GM19025 (cell line): Measurements from ENCODE around the gene SUPT16H.
"Not testable (repeated sequence)": the region's sequence is repeated elsewhere in the genome, so short reads cannot be mapped to it uniquely, and the experiment has no call there.

Experiments used
- ATAC-seq: cut with Tn5 transposase; IDR thresholded peaks from one replicate; pipeline ENCODE4 v1.9.1; 2021; ENCODE audit warnings: mild to moderate bottlenecking, low read depth, moderate library complexity; ENCODE audit not compliant: unreplicated experiment

Gene SUPT16H

GRCh38 chr14:21383848-21384493 lies at the start of gene SUPT16H:
Gene SUPT16H, minus strand, starts transcription at chr14:21384019. Its CDS starts 92 bp downstream, at chr14:21383927.
- ATAC-seq, result peak; percentile 89

DNA sequence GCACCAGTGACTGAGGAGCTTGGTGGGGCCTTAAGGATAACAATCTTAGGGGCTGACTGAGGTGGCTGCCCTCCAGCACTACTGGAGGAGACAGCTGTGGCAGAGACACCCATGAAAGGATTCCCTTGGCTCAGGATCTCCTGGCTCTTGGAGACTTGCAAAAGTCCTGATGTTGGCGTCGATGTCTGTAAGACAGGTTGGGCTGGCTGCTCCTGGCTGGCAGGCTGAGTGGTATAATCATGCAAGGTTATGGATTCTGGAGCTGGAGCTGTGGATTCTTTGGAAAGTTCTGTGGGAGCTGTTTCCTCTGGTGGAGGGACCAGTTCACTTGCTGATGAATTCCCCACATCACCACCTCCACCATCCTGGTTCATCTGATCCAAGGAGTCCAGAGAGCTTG lies 47.3 kb upstream of the SUPT16H start:
- ATAC-seq, result no peak

- no peak for ATAC-seq
Measured at GRCh38 chr14:21428930-21429329, 45.1 kb upstream of the SUPT16H start.

GRCh38 chr14:21426692-21427091 lies 42.9 kb upstream of the SUPT16H start:
- ATAC-seq, result no peak

GRCh38 chr14:21419528-21419927 lies 35.7 kb upstream of the SUPT16H start:
- ATAC-seq, result no peak

DNA sequence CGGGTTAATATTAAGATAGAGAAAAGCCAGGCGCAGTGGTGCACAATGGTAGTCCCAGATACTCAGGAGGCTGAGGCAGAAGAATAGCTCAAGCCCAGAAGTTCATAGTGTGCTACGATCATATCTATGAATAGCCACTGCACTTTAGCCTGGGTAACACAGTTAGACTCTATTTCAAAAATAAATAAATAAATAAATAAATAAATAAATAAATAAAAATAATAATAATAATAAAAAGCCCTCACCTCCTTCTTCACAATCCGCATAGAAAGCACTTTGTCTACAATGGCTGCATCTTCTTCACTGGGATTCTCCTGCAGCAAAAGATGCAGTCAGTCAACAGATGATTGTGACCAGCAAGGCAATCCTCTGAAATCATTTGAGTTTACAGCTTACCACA lies 31.5 kb upstream of the SUPT16H start:
- no peak for ATAC-seq

- no peak for ATAC-seq
Measured at GRCh38 chr14:21414137-21414631, 30.4 kb upstream of the SUPT16H start.

DNA sequence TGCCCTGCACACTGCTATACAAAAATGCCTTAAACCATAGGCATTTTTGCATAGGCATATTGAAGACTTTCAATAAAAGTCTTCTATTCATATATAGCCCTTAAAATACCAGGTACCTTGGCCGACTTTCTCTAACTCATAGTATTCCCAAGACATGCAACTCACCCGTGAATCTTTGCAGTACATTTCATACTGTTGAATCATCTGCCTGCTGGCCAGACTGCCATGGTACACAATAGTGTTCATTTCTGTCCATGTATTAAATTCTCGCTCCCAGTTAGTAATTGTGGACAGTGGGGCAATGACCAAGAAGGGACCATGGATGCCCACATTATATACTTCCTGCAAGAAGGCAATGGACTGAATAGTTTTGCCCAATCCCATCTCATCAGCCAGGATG lies 24.3 kb upstream of the SUPT16H start:
- ATAC-seq, result no peak

DNA sequence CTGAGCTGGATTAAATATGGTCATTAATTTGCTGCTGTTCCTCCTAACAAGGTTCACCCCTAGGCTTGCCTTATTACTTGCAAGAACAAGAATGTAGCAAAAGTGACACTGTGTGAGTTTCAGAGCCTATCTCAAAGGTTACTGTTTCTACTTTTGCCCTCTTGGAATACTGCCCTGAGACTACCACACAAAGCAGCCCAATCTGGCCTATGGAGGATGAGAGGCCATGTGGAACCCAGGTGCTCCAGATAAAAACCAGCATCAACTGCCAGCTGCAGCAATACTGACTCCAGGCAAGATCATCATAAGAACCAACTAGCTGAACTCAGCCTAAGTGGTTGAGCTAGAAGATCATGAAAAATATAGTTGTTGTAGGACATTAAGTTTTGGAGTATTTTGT lies 22.4 kb upstream of the SUPT16H start:
- ATAC-seq, result no peak

- ATAC-seq, result no peak
Measured at GRCh38 chr14:21405097-21405496, 21.3 kb upstream of the SUPT16H start.

DNA sequence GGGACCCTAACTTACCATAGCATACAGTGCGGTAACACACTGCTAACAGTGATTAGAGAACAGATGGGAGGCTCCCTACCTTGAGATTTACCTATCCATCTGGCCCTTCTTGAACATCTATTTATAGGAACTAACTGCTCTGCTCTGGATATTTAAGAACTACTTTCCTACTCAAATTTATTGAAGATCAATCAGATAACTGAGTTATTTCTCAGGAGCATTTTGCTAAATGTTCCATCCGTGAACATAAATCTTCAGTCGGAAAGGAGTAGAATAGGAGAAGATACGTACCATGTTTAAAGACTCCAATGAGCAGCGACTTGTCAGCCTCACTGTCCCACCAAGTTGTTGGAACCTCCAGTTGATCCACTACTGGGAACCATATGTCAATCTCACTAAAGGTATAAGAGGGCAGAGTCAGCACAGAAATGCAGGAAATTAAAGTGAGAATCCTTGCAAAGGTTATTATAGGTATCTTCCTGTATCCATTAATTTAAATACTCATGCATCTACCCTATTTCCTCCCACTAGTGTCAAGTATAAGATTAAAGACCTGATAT lies 15.6 kb upstream of the SUPT16H start:
- no peak for ATAC-seq

DNA sequence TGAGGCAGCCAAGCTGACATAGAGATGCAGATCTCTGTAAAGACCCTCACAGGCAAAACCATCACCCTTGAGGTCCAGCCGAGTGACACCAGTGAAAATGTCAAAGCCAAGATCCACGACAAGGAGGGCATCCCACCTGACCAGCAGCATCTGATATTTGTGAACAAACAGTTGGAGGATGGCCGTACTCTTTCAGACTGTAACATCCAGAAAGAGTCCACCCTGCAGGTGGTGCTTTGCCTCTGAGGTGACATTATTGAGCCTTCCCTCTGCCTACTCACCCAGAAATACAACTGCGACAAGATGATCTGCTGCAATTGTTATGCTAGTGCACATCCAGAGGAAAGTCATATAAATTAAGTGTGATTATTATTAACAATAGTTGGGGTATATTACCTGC lies 15.1 kb upstream of the SUPT16H start:
- ATAC-seq, result no peak

GRCh38 chr14:21395450-21395849 lies 11.6 kb upstream of the SUPT16H start:
- ATAC-seq, result no peak

GRCh38 chr14:21385188-21385904 lies 1.5 kb upstream of the SUPT16H start:
- no peak for ATAC-seq

DNA sequence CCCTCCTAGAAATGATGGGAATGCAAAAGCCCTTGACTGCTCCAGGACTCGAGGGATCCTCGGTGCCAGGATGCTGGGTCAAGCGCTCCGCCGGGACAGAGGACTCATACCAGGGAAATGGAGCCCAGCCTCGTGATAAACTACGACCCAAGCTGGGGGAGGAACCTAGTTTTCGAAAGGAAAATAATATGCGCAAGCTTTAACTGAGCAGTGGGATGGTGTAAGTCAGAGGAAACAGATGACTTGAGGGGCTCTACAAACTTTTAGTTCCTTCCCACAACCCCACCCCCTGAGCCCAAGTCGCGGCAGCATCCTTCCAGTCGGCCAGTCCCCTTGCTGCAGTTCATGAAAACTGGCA lies 654 bp upstream of the SUPT16H start:
- ATAC-seq, result peak; percentile 25

DNA sequence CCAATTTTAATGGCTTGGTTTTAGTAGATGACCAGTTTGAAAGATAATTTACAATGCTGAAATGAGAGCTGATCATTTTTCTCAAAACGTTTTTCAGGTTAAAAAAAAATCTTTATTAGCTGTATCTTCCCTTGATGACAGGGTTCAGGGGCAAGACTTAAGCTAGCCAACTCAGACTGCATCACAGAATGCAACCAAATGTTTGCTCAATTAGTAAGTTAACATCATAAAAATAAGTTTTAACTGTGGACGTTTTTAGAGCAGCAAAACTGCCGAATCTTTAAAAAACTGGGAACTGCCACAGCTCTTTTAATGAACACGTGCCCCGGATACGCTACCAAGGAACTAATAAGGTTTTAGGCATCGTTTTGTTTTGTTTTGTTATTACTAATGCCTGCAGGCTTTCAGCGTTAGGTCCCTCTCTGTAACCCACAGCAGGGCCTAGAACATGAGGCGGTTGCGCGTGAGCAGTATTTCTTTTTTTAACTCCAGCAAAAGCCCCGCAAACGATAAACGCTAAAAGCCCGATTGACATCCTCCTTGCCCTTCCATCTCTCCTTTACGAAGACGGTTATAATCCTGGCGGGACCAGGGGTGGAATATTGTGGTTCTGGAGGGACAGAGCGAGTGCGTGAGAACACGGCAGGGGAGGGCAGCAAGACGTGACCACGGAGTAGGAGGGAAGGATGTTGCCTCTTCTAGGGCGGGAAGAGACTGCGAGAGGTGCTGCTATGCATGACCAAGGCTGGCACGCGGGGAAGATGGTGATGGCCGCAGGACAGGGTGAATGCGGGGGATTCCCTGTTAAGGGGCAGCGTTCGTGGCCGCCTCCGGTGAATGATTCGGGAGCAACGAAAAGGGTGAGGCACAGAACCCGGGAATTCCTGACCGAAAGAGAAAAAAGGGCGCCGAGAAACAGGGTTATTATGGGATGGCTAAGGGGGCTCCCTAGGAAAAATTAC lies 652 bp downstream of the SUPT16H start:
- no peak for ATAC-seq

- no peak for ATAC-seq
Measured at GRCh38 chr14:21382095-21382494, 1.7 kb downstream of the SUPT16H start.

DNA sequence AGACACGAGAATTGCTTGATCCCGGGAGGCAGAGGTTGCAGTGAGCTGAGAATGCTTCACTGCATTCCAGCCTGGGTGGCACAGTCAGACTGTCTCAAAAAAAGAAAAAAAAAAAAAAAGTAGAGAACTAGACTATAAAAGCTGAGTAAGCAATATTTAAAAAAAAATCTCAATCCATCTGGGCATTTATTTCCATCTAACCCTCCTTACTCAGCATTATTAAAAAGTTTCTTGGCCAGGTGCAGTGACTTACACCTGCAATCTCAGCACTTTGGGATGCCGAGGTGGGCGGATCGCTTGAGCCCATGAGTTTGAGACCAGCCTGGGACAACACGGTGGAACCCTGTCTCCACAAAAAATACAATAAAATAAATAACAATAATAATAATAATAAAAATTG lies 4.5 kb downstream of the SUPT16H start:
- no peak for ATAC-seq

GRCh38 chr14:21373980-21374379 lies 9.8 kb downstream of the SUPT16H start:
- ATAC-seq, result no peak

DNA sequence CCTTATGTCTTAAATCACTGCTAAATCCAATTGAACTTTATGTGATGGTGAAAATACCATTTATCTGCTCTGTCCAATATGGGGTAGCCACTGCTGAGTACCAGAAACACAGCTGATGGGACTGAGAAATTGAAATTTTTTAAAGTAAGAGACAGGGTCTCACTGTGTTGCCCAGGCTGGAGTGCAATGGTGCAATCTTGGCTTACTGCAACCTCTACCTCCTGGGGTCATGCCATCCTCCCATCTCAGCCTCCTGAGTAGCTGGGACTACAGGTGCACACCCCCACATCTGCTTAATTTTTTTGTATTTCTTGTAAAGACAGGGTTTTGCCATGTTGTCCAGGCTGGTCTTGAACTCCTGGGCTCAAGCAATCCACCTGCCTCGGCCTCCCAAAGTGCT lies 11.0 kb downstream of the SUPT16H start:
- not testable (repeated sequence) for ATAC-seq
